COR-L47 (cell line): ENCODE data around the gene GABBR1.

ENCODE experiments used
- DNase-seq: peaks from one replicate; lab custom pipeline; 2025; lab: John Stamatoyannopoulos, UW

Gene GABBR1

DNA sequence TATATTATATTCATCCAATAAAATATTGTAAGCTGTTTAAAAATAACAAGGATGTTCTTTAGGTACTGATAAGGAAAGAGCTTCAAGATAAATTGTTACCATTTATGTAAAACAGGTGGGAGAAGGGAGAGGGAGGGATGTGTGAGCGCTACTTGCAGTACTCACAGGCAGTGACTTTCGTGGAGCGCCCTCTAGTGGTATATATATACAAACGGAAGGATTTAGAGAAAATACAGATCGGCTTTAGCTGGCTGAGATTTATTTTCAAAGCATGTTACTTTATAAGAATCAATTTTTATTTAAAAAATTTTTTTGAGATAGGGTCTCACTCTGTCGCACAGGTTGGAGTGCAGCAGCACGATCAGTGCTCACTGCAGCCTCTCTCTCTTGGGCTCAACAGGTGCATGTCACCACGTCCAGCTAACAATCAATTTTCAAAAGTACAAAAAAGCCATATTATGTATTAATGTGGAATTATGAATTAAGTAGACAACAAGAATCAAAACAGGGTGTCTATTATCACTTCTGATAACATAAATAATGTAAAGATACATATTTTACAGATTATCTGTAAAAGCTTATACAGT is 20.6 kb upstream of the GABBR1 start:
- DNase-seq, result peak; percentile 74

DNA sequence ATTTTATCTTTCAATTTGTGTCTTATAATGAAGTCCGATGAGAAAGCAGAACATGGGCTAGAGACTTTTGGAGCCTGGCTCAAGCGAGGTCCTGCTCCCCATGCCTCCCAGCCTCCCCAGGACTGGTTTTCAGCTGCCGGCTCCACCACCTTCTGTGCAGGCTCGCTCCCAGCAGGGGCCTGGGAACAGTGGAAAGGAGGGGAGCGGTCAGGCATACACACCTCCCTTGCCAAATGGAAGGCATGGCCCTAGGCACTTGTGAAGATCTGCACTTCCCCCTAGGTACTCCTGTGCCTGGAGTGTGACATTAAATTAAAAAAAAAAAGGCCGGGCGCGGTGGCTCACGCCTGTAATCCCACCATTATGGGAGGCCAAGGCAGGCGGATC is 19.2 kb upstream of the GABBR1 start:
- no peak for DNase-seq

DNA sequence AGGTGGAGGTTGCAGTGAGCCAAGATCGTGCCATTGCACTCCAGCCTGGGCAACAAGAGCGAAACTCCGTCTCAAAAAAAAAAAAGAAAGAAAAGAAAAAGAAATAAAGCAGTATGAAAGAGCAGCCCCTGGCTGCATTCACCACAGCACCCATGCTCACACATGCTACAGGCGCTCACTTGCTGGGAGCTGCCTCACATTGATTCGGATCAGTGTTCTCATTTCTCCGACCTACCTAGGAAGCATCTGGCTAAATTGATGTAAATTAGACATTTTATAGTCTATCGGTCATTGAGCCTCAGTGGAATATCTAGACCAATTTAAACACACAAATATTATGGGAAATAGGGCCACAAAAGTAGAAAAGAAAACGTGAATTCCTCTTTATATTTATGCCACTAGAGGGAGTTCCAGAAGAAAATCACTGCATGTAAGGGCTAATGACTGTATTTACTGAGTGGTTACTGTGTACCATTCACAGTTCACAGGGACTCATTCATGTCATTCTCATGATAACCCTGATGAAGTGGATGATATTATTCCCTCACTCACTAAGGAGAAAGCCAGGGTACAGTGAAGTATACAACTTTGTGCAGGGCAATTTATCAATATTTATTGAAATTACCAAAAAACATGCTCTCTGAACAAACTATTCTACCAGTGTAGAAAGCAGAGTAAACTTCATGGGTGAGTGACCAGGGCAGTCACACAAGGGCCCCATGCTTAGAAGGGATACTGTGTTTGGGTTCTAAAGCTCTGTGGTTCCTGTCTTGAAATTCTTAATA is 18.6 kb upstream of the GABBR1 start:
- DNase-seq, result peak; percentile 7

DNA sequence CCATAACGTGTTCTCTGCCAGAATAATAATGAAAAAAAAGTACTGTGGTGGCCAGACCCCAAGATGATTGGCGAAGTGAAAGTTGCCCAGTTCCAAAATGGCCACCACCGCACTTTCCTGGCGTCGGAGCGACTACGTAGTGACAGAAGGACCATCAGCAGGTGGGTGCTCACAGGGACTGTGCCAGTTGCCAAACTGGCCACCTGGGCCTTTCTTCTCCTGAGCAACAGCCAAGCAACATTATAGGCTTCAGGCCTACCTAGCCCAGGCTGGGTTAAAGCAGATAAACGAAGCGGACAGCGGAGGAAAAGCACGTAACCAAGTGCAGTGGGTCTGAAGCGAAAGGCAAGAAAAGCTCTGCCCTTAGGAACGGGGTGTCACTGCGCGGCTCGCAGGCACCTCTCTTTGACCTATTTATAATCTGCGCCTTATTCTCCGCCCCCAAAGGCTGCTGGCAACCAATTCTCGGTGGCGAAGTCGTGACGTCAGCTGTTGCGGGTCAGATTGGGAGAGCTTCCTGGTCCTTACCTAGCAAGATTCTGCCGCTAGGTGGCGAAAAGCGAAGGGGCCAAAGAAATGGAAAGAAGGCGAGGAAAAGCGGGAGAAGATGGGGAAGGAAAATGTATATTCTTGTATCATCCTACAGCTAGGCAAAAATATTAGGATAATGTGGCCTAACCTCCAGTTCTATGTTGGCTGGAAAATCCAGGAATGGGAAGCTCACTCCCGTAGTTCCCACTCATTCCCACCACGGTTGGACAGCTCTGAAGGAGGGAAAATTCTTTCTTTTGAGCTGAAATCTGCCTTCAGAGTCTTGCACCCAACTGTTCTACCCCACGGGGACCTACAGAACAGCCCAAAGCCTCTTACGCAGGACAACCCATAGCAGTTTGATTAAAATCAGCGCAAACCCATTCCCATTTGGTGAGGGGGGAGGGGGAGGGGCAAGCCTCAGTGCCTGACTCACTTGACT is 17.0 kb upstream of the GABBR1 start:
- peak; percentile 97 for DNase-seq

DNA sequence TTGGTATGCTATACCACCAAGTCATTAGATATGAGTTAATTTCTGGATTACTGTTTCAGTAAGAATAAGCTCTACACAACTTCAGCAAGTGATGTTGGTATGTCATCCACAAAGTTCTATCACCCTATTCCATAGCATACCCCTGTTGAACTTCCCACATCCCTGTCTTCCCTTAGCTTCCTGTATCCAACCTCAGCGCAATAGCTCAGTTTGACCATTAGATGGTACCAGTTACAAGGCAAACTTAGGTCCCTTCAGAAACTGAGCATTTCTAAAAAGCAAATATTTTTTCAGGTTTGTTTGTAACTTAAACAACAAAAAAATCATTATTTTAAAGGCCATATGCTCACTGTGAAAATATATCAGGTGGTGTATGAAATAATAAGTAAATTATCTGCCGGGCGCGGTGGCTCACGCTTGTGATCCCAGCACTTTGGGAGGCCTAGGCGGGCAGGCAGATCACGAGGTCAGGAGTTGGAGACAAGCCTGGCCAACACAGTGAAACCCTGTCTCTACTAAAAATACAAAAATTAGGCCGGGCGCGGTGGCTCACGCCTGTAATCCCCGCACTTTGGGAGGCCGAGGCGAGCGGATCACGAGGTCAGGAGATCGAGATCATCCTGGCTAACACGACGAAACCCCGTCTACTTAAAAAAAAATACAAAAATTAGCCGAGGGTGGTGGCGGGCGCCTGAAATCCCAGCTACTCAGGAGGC is 15.1 kb upstream of the GABBR1 start:
- DNase-seq, result peak; percentile 41

DNA sequence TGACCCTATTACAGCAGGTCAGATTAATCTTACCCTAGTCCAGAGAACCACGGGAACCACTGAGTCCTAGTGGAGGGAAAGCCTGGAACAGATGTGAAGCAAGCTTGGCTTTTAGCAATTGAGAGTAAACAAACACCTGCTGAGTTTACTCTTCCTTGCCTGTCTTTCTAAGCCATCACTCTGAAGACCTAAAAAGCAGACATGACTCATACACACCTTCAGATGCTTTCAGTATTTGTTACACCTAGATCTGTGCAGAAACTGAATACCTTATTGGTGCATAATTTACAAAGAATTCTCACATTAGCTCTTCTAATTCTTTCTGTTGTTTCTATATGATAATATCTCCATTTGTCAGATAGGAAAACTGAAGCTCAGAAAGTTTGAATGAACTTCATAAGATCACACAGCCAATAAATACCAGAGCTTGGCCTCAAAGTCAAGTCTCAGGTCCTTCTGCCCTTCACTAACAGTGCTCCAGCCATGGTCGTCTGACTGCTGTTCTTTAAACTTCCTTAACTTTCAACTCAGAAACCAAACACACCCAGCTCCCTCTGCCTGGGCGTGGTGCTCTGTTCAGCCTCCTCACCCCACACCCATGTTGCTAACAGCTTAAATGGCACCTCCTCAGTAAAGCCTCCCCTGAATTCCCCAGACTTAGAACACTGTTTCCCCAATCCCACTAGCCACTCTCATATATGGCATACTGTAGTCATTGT is 8.6 kb upstream of the GABBR1 start:
- no peak for DNase-seq

DNA sequence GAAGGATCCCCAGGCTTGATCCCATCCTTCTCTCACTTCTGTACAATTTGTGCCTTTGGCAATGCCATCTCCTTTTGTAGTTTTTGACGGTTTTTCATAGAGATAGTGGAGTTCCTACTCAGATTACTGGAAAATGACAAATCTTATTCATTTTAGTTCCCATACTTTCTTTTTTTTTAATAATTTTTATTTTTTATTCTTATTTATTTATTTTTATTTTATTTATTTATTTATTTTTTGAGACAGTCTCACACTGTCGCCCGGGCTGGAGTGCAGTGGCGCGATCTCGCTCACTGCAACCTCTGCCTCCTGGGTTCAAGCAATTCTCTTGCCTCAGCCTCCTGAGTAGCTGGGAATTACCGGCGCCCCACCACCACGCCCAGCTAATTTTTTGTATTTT is 4.3 kb upstream of the GABBR1 start:
- no peak for DNase-seq

DNA sequence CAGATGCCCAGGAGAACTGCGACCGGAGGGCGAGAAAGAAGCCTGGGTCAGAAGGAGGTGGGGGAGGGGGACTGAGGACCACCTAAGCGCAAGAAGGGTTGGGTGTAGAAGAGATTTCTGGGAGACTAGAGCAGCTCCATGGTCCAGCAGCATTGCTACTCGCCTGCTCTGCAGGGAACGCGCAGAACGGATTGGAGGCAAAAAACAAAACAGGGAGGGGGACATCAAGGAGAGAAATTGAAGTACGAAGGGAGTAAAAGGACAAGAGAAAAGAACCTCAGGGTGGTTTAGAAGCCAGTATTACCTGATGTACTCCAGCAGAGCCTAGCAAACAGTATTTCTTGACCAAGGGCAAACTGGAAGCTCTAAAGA is 537 bp upstream of the GABBR1 start:
- no peak for DNase-seq

DNA sequence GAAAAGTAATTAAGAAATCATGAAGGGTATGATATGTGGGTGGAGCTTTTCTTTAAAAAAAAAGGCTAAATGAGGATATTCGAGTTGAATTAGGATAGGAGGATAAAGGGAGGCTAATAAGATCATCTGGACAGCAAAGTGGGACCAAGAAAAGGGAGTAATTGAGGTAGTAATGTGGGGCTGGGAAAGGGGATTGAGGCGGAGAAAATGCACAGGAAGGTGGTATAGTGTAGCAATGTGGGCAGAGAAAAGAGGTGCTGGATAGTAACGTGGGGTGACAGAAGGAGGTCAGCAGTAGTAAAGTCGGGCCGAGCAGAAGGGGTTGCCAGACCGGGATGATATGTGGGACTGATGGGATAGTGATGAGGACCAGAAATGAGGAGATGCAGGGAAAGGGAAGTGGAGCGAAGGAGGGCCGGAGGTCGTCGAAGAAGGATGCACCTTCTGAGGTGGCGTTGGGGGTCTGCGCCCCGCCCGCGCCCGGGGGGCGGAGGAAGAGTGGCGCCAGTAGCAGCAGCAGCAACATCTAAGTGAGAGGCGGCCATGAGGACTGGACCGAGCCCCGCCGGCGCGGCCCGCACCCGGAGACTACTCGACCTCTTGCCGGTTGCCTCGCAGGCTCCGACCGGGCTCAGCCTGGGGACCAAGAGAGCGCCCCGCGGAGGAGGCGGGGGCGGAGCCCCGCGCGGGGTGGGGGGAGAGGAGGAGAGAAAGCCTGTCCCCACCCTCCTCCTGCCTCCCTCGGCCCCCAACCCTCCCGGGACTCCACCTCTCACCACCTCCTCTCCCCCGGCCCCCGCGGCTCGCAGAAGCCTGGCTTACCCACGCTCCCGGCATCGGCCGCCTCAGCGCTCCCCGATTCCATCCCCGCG is 887 bp downstream of the GABBR1 start:
- DNase-seq, result peak; percentile 50

DNA sequence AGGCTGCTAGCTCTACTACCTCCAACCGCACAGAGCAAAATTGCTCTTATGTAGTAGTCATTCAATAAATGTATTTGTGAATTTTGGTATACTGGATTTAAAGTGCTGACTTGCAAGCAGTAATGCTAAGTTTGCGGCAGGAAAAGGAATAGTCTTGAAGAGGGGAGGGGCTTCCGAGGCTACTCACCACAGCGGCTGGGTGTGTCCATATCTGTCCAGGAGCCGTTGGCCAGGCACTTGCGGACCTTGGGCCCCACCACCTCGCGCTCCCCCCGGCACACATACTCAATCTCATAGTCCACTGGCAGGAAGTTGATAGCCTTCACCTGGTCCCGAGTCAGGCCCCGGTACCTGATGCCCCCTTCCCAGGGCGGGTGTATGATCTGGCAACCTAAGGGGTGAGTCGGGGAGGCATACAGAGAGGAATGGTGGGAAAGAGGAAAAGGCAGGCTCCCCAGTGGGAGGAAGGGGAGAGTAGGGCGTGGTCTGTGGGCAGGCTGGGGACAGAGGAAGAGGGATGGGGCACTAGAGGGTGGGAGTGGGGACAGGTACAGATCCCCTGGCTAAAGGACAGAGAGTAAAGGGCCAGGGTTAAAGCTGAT is 1.7 kb downstream of the GABBR1 start:
- no peak for DNase-seq

DNA sequence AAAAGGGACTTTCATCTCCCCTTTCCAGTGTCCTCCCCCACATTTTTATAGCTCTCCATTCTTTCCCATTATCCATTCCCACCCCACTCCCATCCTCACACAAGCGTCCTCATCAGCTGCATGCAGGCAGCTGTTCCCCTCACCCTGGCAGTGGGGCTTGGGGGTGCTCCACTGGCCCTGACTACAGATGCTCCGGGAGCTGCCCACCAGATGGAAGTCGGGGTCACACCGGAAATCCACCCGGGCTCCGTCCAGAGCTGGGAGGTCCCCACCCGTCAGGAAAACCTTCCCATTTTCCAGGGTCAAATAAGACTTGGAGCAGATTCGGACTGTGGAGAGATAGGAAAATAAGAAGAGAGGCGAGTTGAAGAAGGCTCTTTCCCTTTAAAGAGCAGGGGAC is 2.7 kb downstream of the GABBR1 start:
- no peak for DNase-seq

DNA sequence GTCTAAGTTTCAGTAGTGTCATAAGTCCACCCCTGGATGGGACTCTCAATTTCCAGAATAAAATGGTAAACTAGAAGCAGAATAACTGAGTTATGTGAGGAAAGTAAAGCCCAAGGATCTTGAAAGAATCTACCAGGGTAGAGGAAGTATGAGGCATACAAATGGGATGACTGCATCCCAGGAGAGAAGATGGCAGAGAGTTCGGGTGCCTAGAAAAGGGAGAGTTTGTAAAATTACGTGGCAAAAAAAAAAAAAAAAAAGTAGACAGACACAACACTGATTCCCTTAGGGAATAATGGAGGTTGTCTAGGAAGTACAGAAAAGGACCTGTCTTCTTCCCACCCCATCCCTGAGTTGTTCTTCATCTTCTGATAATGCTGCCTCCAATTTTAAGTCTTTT is 3.4 kb downstream of the GABBR1 start:
- no peak for DNase-seq

DNA sequence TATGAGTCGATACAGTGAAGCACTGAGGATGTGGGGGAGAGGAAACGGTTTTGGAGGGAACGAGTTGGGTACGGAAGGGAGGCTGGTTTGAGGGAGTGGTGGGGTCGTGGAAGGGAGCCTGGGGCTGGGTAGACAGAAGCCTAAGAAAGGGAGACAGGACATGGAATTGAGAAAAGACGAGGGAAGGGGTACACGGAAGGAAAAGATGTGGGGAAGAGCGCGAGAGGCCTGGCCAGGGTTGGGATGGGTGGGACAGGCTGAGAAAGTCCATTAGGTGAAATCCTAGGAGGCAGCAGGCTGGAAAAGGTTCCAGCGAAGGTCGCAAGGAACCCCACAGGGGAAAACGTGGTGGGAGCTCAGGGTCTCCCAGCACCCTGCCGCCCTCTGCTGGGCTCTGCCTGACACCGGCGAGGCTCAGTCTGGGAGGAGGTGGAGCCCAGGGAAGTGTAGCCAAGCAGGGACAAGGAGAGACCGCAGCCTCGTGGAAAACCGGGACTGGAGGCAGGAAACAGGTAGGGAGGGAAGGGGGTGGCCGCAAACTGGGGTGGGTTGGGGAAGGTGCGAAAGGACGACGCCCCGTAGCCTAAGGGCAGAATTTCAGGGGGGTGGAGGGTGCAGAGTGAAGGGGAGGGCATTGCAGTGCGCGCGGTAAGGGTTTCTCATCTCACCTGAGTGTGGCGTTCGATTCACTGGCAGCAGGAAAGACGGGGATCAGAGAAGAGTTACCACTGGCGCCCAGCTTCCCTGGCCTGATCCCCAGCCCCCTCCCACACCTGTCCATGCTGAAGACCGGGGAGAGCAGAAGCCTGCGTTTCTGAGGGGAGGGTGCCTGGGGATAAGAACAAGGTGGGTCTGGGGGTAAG is 4.3 kb downstream of the GABBR1 start:
- DNase-seq, result peak; percentile 84

DNA sequence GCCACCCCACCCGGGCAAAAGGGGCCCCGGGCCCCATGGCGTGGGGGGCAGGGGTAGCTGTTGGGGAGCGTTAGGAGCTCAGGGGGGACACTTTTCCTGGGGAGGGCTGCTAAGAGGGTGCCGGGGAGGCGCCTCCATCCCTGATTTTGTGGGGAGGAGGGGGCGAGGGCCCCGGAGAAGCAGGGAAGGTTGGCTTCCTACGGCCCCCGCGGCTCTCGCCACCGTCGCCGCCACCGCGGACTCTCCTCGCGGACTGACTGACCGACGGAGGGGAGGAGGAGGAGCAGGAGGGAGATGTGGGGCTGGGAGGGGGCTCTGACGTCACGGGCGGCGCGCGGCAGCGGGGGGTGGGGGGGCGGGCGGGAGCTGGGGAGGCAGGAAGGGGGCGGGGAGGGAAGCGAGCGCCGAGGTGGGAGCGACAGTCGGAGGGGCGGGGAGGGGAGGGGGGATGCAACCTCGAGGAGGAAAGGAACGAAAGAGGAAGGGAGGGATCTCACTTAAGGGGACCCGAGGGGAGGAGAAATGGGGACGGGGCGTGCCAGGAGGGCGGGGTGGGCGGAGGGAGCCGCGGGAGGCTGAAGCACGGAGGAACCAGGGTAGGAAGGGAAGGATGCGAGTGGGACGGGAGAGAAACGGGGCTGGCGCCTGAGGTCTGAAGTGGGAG is 5.1 kb downstream of the GABBR1 start:
- peak; percentile 26 for DNase-seq

DNA sequence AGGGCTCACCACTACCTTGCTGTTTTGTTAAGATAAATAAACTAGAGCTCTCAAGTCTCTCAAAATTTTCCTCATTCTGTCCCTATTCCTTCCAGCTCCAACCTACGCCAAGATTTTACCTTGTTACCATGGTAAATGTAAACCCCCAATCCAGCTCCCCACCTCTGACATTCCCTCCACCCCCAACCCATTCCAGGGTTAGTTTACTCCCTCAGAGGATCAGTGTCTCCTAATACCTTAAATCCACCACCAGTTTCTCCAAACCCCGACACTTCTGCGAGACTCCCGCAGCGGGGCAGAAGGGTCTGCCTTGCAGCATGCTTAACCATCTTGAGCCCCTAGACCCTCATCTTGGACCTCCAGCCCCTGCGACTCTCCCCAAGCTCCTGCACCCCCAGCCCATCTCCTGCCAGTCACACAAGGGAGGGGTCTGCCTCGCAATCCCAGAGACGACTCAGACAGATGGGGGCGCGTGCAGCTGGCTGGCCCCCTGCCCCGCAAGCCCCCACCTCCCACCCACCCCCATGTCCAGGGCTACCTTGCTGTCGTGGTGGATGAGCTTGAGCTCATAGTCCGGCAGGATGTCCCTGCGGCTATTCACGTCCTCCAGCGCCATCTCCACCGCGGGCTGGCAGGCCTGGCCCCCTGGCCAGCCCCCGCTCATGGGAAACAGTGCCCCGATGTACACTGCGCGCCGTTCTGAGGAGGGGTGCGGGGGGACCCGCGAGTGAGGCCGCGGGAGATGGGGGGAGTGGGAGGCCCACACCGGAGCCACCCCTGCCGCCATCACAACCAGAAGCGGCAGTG is 5.8 kb downstream of the GABBR1 start:
- DNase-seq, result no peak

DNA sequence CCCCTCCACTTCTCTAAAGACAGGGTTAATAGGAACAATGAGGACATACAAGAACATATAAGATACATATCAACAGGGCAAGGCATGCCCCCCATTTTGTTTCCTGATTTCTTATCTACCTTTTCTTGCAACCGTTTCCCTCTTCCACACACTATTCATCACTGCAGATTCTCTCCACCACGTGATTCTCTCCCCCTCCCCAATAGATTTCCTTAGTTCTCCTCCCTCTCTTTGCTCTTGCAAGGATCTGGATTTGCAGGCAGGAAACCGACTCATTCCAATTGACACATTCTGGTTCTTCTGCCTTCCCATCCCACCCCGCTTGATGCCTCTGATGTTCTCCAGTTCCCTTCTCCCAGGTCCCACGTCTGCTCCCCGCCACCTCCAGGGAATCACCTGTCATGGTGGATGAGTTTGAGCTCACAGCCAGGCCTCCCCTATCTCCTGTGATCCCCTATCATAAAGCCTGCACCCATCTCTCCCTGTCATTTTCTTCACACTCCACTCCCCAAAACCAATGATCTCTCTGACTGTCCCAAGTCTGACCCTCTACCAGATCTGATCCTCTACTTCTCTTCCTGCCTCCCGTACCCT is 7.5 kb downstream of the GABBR1 start:
- no peak for DNase-seq

DNA sequence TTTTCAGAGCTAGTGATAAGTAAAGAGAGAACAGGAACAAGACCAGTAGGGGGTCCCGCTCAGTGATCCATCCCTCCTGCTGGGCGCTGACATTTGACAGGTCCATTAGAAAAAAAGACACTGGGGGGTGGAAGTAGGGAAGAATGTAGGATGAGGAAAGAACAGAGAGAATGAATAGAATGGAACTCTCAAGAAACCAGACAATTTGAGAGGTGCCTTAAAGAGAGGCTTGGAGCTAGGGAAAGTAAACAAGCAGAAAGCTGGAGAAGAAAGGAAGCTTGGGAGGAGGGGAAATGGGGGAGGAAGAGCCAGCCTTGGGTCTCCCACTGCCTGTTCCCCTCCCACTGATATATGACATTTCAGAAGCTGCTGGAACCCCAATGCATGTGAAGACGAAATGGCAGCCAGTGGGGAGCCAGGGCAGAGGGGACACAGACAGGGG is 8.4 kb downstream of the GABBR1 start:
- peak; percentile 44 for DNase-seq
